ENCODE measurements around the gene FGF21. TPM values are rescaled to one million over a fixed set of nuclear protein-coding genes. Genes with fewer than 3 reads are reported as not detected.
"Not testable (repeated sequence)": the region's sequence is repeated elsewhere in the genome, so short reads cannot be mapped to it uniquely, and the experiment has no call there.

The FGF21 gene
- total RNA-seq, 1 experiment from 2014 or later, result not detected

DNA sequence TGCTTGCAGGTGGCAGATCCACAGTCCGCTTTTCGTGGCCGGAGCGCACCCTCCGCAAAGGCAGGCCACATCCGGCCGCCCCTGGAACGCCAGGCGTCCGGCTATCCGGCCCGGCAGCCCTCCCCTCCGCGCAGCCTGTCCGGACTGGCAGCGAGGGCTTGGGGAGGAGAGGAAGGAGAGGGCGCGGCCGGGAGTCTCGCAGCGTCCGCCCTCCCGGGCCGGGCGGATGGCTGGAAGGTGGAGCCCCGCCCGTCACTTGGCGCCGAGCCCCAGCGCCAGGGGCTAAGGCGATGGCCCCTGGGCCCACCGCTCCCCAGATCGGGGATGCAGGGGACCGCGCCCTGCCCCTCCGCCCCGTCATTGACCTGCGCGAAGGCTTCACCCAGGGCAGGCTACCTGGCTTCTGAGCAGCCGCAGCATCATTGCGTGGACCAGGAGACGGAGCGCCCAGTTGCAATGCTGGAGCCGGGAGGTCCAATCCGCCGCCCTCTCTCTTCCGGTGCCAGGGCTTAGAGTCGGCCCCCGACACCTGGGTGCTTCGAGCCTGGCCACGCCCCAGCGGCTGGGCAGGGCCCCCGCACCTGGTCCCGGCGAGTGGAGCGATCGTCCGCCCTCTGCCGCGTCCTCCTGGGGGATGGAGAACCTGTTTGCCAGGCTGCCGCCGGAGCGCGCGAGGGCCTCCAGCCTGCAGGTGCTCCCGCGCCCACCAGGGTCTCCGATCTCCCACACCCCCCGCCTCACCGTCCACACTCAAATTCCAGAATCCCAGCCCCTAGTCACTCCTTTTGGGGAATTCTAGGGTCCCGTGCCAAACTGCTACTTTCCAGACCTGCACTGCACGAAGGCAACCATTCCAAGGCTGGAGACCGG lies 2.6 kb upstream of the FGF21 start, which contains the start of gene FUT1:
Gene FUT1 (minus strand): TSS at position 146 of the 870 bp plus-strand sequence. CDS start 1,360 bp downstream, outside the sequence.
- Histone ChIP-seq H3K9me3 (replicated peaks) (no peaks in the 10 kb centered on the region), H3K27me3 (replicated peaks) (peaks cover 22% of the 10 kb centered on the region), H3K27ac (no peak within 1 kb of the TSS), H3K36me3 (no peaks in the 10 kb centered on the region), H3K4me3 (no peak within 1 kb of the TSS), H3K4me1 (replicated peaks) (peaks cover 7% of the 10 kb centered on the region; the same call in 1 of the 2 replicates)
- DNase-seq (ENCODE audit: low read depth in 1 of 2, low spot score in 2 of 2), result no peak

DNA sequence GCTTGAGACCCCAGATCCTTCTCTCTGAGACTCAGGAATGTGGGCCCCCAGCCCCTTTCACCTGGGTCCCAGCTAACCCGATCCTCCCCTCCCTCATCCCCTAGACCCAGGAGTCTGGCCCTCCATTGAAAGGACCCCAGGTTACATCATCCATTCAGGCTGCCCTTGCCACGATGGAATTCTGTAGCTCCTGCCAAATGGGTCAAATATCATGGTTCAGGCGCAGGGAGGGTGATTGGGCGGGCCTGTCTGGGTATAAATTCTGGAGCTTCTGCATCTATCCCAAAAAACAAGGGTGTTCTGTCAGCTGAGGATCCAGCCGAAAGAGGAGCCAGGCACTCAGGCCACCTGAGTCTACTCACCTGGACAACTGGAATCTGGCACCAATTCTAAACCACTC lies 463 bp downstream of the FGF21 start:
- Histone ChIP-seq H3K9me3 (replicated peaks) (no peaks in the 10 kb centered on the region), H3K4me1 (replicated peaks) (peaks cover 7% of the 10 kb centered on the region; the same call in 1 of the 2 replicates), H3K4me3 (no peak overlapping the region), H3K27me3 (replicated peaks) (peaks cover 30% of the 10 kb centered on the region), H3K36me3 (no peaks in the 10 kb centered on the region), H3K27ac (no peak overlapping the region)
- no peak for DNase-seq (ENCODE audit: low read depth in 1 of 2, low spot score in 2 of 2)

DNA sequence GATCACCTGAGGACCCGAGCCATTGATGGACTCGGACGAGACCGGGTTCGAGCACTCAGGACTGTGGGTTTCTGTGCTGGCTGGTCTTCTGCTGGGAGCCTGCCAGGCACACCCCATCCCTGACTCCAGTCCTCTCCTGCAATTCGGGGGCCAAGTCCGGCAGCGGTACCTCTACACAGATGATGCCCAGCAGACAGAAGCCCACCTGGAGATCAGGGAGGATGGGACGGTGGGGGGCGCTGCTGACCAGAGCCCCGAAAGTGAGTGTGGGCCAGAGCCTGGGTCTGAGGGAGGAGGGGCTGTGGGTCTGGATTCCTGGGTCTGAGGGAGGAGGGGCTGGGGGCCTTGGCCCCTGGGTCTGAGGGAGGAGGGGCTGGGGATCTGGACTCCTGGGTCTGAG lies 888 bp downstream of the FGF21 start:
- Histone ChIP-seq H3K27ac (no peak overlapping the region), H3K27me3 (replicated peaks) (peaks cover 31% of the 10 kb centered on the region), H3K4me1 (replicated peaks) (peaks cover 7% of the 10 kb centered on the region; the same call in 1 of the 2 replicates), H3K4me3 (no peak overlapping the region), H3K36me3 (no peaks in the 10 kb centered on the region), H3K9me3 (replicated peaks) (no peaks in the 10 kb centered on the region)
- no peak for DNase-seq (ENCODE audit: low read depth in 1 of 2, low spot score in 2 of 2)

- Histone ChIP-seq H3K36me3 (no peaks in the 10 kb centered on the region), H3K27me3 (replicated peaks) (peaks cover 26% of the 10 kb centered on the region), H3K4me3 (no peak overlapping the region), H3K9me3 (replicated peaks) (no peaks in the 10 kb centered on the region), H3K4me1 (replicated peaks) (peaks cover 7% of the 10 kb centered on the region; the same call in 1 of the 2 replicates), H3K27ac (no peak overlapping the region)
- DNase-seq (ENCODE audit: low read depth in 1 of 2, low spot score in 2 of 2), result no peak
Observed at GRCh38 chr19:48756686-48757085, 1.4 kb downstream of the FGF21 start.

DNA sequence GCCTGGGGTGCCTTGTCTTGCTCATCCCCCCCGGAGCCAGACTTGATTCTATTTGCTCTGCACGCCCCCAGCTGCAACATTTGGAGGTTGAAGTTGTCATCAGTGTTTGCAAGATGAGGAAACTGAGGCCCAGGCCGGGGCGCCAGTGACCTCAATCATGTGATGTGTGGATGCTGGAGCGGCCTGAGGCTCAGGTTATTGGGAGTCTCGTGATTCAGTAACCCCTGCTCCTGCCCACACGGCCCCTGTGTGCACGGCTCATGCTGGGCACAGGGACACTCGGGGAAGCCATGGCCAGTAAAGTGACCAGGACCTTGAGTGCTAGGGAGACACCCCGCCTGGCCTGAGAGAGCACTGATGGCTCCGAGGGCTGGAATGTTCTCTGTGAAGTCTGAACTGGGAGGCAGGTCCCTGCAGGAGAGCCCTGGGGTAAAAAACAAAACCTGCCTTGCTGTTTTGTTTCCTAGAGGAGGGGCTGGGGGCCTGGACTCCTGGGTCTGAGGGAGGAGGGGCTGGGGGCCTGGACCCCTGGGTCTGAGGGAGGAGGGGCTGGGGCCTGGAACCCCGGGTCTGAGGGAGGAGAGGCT lies 1.9 kb downstream of the FGF21 start:
- H3K27ac ChIP-seq, result no peak overlapping the region
- no peaks in the 10 kb centered on the region for H3K9me3 ChIP-seq (replicated peaks)
- H3K4me1 ChIP-seq (replicated peaks), result peaks cover 7% of the 10 kb centered on the region; the same call in 1 of the 2 replicates
- H3K27me3 ChIP-seq (replicated peaks), result peaks cover 24% of the 10 kb centered on the region
- H3K4me3 ChIP-seq, result no peak overlapping the region
- DNase-seq (ENCODE audit: low read depth in 1 of 2, low spot score in 2 of 2), result no peak
- H3K36me3 ChIP-seq, result no peaks in the 10 kb centered on the region

DNA sequence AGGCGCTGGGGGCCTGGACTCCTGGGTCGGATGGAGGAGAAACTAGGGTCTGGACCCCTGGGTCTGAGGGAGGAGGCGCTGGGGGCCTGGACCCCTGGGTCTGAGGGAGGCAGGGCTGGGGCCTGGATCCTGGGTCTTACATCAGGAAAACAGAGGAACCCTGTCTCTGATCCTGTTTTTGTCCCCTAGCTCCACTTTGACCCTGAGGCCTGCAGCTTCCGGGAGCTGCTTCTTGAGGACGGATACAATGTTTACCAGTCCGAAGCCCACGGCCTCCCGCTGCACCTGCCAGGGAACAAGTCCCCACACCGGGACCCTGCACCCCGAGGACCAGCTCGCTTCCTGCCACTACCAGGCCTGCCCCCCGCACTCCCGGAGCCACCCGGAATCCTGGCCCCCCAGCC lies 2.4 kb downstream of the FGF21 start:
- H3K27ac ChIP-seq, result no peak overlapping the region
- no peaks in the 10 kb centered on the region for H3K36me3 ChIP-seq
- H3K27me3 ChIP-seq (replicated peaks), result peaks cover 23% of the 10 kb centered on the region
- no peak overlapping the region for H3K4me3 ChIP-seq
- peaks cover 2% of the 10 kb centered on the region; the same call in 1 of the 2 replicates for H3K4me1 ChIP-seq (replicated peaks)
- no peak for DNase-seq (ENCODE audit: low read depth in 1 of 2, low spot score in 2 of 2)
- no peaks in the 10 kb centered on the region for H3K9me3 ChIP-seq (replicated peaks)

DNA sequence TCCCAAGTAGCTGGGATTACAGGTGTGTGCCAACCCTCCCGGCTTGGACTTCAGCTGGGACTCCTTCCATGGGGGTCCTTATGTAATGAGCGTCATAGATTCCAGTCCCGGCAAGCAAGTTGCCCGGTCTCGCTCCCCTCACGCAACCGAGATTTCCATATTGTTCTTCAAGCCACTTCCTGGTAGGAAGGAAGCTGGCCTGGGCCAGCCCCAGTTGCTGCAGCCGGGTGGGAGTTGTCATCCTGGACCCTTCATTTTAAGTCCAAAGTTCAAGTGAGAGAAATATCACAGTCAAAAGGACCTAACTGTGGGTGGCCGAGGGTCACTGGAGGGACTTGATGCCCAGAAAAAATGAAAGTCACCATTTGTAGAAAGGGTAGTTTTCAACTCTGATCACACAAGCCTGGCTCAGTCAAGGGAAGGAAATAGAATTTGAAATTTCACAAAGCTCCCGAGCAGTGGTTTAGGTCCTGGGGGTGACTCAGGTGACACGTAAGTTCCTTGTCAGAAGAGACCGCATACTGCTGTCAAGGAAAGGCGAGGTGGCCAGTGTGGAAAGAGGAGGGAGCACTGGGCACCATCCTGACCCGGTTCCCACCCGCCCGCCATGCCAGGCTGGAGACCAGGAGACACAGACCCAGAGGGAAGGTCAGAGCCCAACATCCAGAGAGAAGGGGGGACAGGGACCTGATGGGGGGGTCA lies 5.3 kb downstream of the FGF21 start:
- Histone ChIP-seq H3K27me3 (replicated peaks) (peaks cover 34% of the 10 kb centered on the region), H3K27ac (no peak overlapping the region), H3K4me1 (replicated peaks) (no peaks in the 10 kb centered on the region), H3K9me3 (replicated peaks) (no peaks in the 10 kb centered on the region), H3K4me3 (no peak overlapping the region), H3K36me3 (no peaks in the 10 kb centered on the region)
- no peak for DNase-seq (ENCODE audit: low read depth in 1 of 2, low spot score in 2 of 2)

DNA sequence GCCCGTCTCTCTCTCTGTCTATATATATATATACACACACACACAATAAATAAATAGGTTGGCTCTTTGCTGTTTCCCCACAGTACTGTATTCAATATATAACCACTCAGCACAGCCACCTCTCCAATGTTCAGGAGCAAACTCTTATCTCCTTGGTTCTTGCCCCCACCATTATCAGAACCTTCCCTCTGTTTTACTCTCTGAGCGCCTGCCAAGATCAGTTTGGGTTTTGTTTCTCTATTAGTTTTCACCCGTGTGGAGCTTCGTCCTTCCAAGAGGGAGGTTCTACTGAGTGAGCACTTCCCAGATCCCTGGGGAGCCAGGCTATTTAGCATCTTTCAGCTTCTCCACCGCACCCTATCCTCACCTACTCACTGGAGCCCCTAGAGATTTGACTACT lies 10.5 kb downstream of the FGF21 start:
- H3K27ac ChIP-seq, result not testable (repeated sequence)

GRCh38 chr19:48768171-48768753 lies 12.9 kb downstream of the FGF21 start:
- H3K9me3 ChIP-seq (replicated peaks), result not testable (repeated sequence)

More for the DNA sequence above, 10.5 kb downstream of the FGF21 start:
- not testable (repeated sequence) for H3K36me3 ChIP-seq; DNase-seq (ENCODE audit: low read depth in 1 of 2, low spot score in 2 of 2); H3K4me3 ChIP-seq; H3K9me3 ChIP-seq (replicated peaks); H3K4me1 ChIP-seq (replicated peaks)
- H3K27me3 ChIP-seq (replicated peaks), result peaks cover 35% of the 10 kb centered on the region

GRCh38 chr19:48768994-48769713 lies 13.8 kb downstream of the FGF21 start:
- Histone ChIP-seq H3K4me1 (replicated peaks) (peaks cover 5% of the 10 kb centered on the region), H3K27me3 (replicated peaks) (peaks cover 21% of the 10 kb centered on the region), H3K4me3 (no peak overlapping the region), H3K9me3 (replicated peaks) (no peaks in the 10 kb centered on the region), H3K36me3 (no peaks in the 10 kb centered on the region), H3K27ac (no peak overlapping the region)
- DNase-seq (ENCODE audit: low read depth in 1 of 2, low spot score in 2 of 2), result no peak

More at GRCh38 chr19:48768171-48768753, 12.9 kb downstream of the FGF21 start:
- peaks cover 24% of the 10 kb centered on the region for H3K27me3 ChIP-seq (replicated peaks)
- not testable (repeated sequence) for DNase-seq (ENCODE audit: low read depth in 1 of 2, low spot score in 2 of 2); H3K36me3 ChIP-seq; H3K27ac ChIP-seq; H3K4me3 ChIP-seq; H3K4me1 ChIP-seq (replicated peaks)

- no peak overlapping the region for H3K4me3 ChIP-seq
- no peak overlapping the region for H3K27ac ChIP-seq
- H3K27me3 ChIP-seq (replicated peaks), result peaks cover 10% of the 10 kb centered on the region
- no peaks in the 10 kb centered on the region for H3K36me3 ChIP-seq
- peaks cover 10% of the 10 kb centered on the region for H3K4me1 ChIP-seq (replicated peaks)
- DNase-seq (ENCODE audit: low read depth in 1 of 2, low spot score in 2 of 2), result peak in 1 of 2 experiments; percentile 53
- H3K9me3 ChIP-seq (replicated peaks), result no peaks in the 10 kb centered on the region
Observed at GRCh38 chr19:48770266-48770665, 14.9 kb downstream of the FGF21 start.

DNA sequence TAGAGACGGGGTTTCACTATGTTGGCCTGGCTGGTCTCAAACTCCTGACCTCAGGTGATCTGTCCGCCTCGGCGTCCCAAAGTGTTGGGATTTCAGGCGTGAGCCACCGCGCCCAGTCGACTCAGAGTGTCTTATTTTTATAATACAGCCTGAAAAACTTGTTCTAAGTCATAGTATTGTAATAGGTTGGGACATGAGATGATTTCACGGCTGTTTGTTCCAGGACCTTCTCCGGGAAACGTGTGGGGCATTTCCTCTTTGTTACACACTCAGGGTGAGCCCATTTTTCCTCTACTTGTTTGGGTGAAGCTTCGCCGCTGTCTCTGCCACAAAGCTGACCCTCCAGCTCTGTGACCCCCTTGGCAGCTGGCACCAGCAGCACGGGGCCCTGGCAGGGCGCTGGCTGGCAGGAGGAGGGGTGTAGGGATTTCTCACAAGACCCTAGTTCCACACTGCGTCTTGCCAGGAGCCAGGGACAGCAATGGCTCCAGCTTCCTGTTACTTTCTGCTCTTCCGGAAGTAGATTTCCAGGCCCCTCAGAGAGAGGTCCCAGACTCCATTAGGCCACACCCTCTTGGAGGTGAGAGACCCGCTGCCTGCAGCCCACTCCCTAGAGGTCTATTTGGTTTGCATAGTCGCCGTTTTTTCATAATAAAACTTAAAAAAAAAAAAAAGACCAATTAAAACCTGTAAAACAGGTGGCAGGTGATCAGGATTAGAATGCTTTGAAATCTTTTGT lies 15.6 kb downstream of the FGF21 start:
- Histone ChIP-seq H3K9me3 (replicated peaks) (no peaks in the 10 kb centered on the region), H3K4me1 (replicated peaks) (peaks cover 10% of the 10 kb centered on the region), H3K36me3 (no peaks in the 10 kb centered on the region), H3K4me3 (no peak overlapping the region), H3K27me3 (replicated peaks) (peaks cover 9% of the 10 kb centered on the region), H3K27ac (no peak overlapping the region)
- DNase-seq (ENCODE audit: low read depth in 1 of 2, low spot score in 2 of 2), result no peak
